Ascending aorta (tissue), 2 donors: ENCODE results near the gene CAMK2A. TPM values are rescaled to one million over a fixed set of nuclear protein-coding genes. Genes with fewer than 3 reads are reported as not detected.

Experiments used
- DNase-seq, 2 donors: peaks; one replicate each; pipeline ENCODE4 v3.0.0-alpha.2; 2019; ENCODE audit warnings: low spot score in 2 of 2
- H3K27ac ChIP-seq, 2 donors: fragments of 200-600 bp; sonication (generic); one replicate each; pipeline ENCODE4 v1.5.1; 2016 to 2017; ENCODE audit warnings: mild to moderate bottlenecking in 1 of 2
- H3K27me3 ChIP-seq: fragments of 200-600 bp; sonication (generic); one replicate; pipeline ENCODE4 v1.5.1; 2017
- H3K36me3 ChIP-seq, 2 donors: fragments of 200-600 bp; sonication (generic); one replicate each; pipeline ENCODE4 v1.5.1; 2016
- H3K4me1 ChIP-seq, 2 donors: fragments of 200-600 bp; sonication (generic); one replicate each; pipeline ENCODE4 v1.5.1; 2016 to 2017; ENCODE audit warnings: mild to moderate bottlenecking in 1 of 2
- H3K4me3 ChIP-seq, 2 donors: fragments of 200-600 bp; sonication (generic); one replicate each; pipeline ENCODE4 v1.5.1; 2016 to 2017; ENCODE audit warnings: mild to moderate bottlenecking in 1 of 2
- H3K9me3 ChIP-seq, 2 donors: fragments of 200-600 bp; sonication (generic); one replicate each; pipeline ENCODE4 v1.5.1; 2016
- CTCF ChIP-seq, 3 experiments: fragments of 200-600 bp in 2 of 3; fragments of 450-650 bp in 1 of 3; sonication (generic) in 2 of 3; IDR thresholded peaks; one replicate each; pipeline ENCODE4 v1.5.1; 2016 to 2019; ENCODE audit warnings: antibody characterized with exemption in 3 of 3, mild to moderate bottlenecking in 1 of 3, moderate library complexity in 1 of 3
- intact Hi-C: fragments of 100-400 bp; cut with DNase I; formaldehyde crosslinking; loops from one replicate; pipeline ENCODE4 v1.15.1; 2023
- total RNA-seq: library from RNA; depleted of rRNA; stranded (reverse); fragments of >200 nt; gene quantifications from one replicate; pipeline ENCODE4 v1.1.0, GENCODE V29; 2016

Gene CAMK2A
- total RNA-seq, 1 donor from 2014 or later = not detected

DNA sequence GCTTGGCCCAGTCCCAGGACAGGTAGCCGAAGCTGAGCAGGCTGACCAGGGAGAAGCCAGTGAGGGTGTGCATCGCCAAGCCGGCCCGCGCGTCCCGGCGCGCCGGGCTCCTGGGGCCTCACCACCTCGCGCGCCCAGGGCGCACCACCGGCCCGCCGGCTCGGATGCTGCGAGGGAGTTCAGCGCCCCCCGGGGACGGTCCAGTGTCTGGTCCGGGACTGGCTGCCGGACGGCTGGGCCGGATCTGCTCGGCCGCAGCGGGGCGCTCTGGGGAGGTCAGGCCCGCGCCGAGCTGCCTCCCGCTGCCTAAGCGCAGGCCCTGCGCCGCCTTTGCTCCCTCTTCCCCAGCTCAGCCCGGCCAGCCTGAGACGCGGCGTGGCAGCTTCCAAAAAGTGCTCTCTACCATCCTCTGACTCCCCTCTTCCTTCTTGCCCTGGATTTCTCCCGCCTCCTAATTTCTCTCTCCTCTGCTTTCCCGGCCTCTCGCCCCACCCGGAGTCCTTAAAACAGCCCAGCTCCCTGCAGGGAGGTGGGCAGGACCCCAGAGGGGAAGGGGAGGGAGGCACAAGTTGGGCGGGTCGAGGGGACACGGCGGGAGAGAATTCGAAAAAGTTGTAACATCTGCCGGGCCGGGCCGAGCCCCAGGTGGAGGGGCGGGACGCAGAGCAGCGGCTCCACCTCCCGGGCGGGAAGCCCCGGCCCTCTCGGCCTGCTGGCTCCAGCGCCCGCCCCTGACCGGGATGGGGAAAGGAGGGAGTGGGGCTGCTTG lies 12.9 kb upstream of the CAMK2A start, which contains the start of gene ARSI:
ARSI (minus strand) TSS at position 605 of the 769 bp plus-strand sequence; CDS start at position 73, 532 bp downstream.
- TF ChIP-seq CTCF (IDR thresholded peaks at IDR 0.05) = peak in 1 of 3 experiments; percentile 31
- Histone ChIP-seq H3K4me3 (peak within 1 kb of the TSS; percentile 46 to 60), H3K9me3 (no peaks in the 10 kb centered on the region), H3K27ac (peak within 1 kb of the TSS; percentile 33 to 41), H3K36me3 (no peaks in the 10 kb centered on the region), H3K4me1 (peaks cover 6 to 8% of the 10 kb centered on the region in 2 donors), H3K27me3 (no peaks in the 10 kb centered on the region)
- intact Hi-C loops = no loop called here
- DNase-seq = no peak

- Histone ChIP-seq H3K4me1 (peaks cover 6 to 8% of the 10 kb centered on the region in 2 donors), H3K27me3 (no peaks in the 10 kb centered on the region), H3K4me3 (peak overlapping the region; percentile 46 to 60), H3K27ac (no peak overlapping the region), H3K36me3 (no peaks in the 10 kb centered on the region), H3K9me3 (no peaks in the 10 kb centered on the region)
- no peak for DNase-seq
- intact Hi-C loops = no loop called here
- TF ChIP-seq CTCF (IDR thresholded peaks at IDR 0.05) = no peak
Observed at GRCh38 chr5:150301901-150302300, 12.3 kb upstream of the CAMK2A start.

DNA sequence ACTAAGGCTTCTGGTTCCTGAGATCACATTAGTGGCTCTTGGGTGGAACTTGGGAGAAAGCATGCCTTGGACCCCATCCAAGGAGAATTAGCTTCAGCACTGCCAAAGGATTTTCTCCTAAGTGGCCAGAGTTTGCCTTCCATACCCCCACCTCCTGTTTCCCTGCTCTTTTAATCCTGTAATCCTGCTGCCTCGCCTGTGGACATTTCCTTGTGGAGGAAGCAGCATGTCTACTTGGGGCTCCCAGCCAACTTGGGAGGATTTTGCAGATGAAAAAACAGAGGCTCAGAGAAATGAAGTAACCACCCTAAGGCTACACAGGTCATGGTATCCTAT lies 11.6 kb upstream of the CAMK2A start:
- H3K27me3 ChIP-seq = no peaks in the 10 kb centered on the region
- peaks cover 6 to 8% of the 10 kb centered on the region in 2 donors for H3K4me1 ChIP-seq
- H3K4me3 ChIP-seq = no peak overlapping the region
- no peak for TF ChIP-seq CTCF (IDR thresholded peaks at IDR 0.05)
- intact Hi-C loops = no loop called here
- no peaks in the 10 kb centered on the region for H3K36me3 ChIP-seq
- DNase-seq = no peak
- H3K27ac ChIP-seq = no peak overlapping the region
- no peaks in the 10 kb centered on the region for H3K9me3 ChIP-seq

GRCh38 chr5:150300496-150301169 lies 11.1 kb upstream of the CAMK2A start:
- H3K27ac ChIP-seq = no peak overlapping the region
- TF ChIP-seq CTCF (IDR thresholded peaks at IDR 0.05) = no peak
- DNase-seq = no peak
- intact Hi-C loops = no loop called here
- no peak overlapping the region for H3K4me3 ChIP-seq
- no peaks in the 10 kb centered on the region for H3K36me3 ChIP-seq
- no peaks in the 10 kb centered on the region for H3K9me3 ChIP-seq
- H3K27me3 ChIP-seq = no peaks in the 10 kb centered on the region
- H3K4me1 ChIP-seq = peaks cover 6 to 8% of the 10 kb centered on the region in 2 donors

- Histone ChIP-seq H3K27me3 (no peaks in the 10 kb centered on the region), H3K36me3 (no peaks in the 10 kb centered on the region), H3K27ac (peak overlapping the region in 1 of 2 donors; percentile 44), H3K4me3 (no peak overlapping the region), H3K4me1 (peaks cover 6 to 8% of the 10 kb centered on the region in 2 donors), H3K9me3 (no peaks in the 10 kb centered on the region)
- TF ChIP-seq CTCF (IDR thresholded peaks at IDR 0.05) = no peak
- DNase-seq = no peak
- intact Hi-C loops = no loop called here
Observed at GRCh38 chr5:150299571-150300327, 10.2 kb upstream of the CAMK2A start.
